Psoas muscle (tissue), 8 donors: ENCODE results near the gene DYNC1I1. TPM values are rescaled to one million over a fixed set of nuclear protein-coding genes. Genes with fewer than 3 reads are reported as not detected.
A peak's percentile ranks its signal among the peaks of the same experiment; 100 is the strongest.

Experiments
- ATAC-seq, 4 donors: fragments of 200-7000 bp; cut with Tn5 transposase; one replicate each; pipeline ENCODE4 v1.9.1; 2020; ENCODE audit warnings: moderate library complexity in 3 of 4, mild to moderate bottlenecking in 2 of 4
- DNase-seq, 2 donors: peaks; one replicate each; pipeline ENCODE4 v3.0.0-alpha.2; 2020
- H3K27ac ChIP-seq: fragments of 200-600 bp; one replicate; pipeline ENCODE4 v1.8.0; 2022
- H3K27me3 ChIP-seq, 3 donors: fragments of 200-600 bp in 1 of 3; one replicate each; pipeline versions ENCODE4 v1.6.1 to v1.8.0; 2013 to 2022; ENCODE audit warnings: low read length in 2 of 3, mild to moderate bottlenecking in 2 of 3, moderate library complexity in 1 of 3; ENCODE audit not compliant: insufficient read depth in 3 of 3
- H3K36me3 ChIP-seq, 2 donors: fragments of 200-600 bp in 1 of 2; one replicate each; pipeline versions ENCODE4 v1.6.1 to v1.8.0; 2013 to 2022; ENCODE audit warnings: low read depth in 1 of 2, mild to moderate bottlenecking in 1 of 2, moderate library complexity in 1 of 2; ENCODE audit not compliant: insufficient read depth in 1 of 2
- H3K4me1 ChIP-seq: fragments of 200-600 bp; one replicate; pipeline ENCODE4 v1.8.0; 2022
- H3K4me3 ChIP-seq: fragments of 200-600 bp; one replicate; pipeline ENCODE4 v1.8.0; 2022; ENCODE audit warnings: mild to moderate bottlenecking
- H3K9me3 ChIP-seq: fragments of 200-600 bp; one replicate; pipeline ENCODE4 v1.8.0; 2022
- WGBS, 3 donors: extraction: QIAGEN DNeasy Blood & Tissue Kit; methylation state at CpG; one replicate each; pipeline versions ENCODE4 v1.1.6 to v1.1.7; 2013; 5-methylcytosine and 5-hydroxymethylcytosine counted together
- intact Hi-C, 2 donors: fragments of 100-400 bp; cut with DNase I; formaldehyde crosslinking; loops; one replicate each; pipeline versions ENCODE4 v1.11.0 to v1.14.2; 2022
- polyA plus RNA-seq, 3 donors: library from polyadenylated mRNA; stranded (reverse); fragments of 200-250 nt; gene quantifications; one replicate each; pipeline ENCODE4 v1.2.3, GENCODE V29; 2013
- total RNA-seq, 4 donors: library from RNA; stranded (reverse); fragmentation: NEBNext Ultra II Directional in 2 of 4; extraction: Animal tissue kit (Norgen Biotek cat#: 25700) in 2 of 4; gene quantifications; one replicate each; pipeline versions ENCODE4 v1.2.1 to v1.2.4, GENCODE V29; 2021 to 2023
- TF ChIP-seq, protein P1 (sequence below): fragments of 200-600 bp; IDR thresholded peaks from one replicate; pipeline ENCODE4 v1.8.0; 2022; ENCODE audit warnings: antibody characterized with exemption
- donor health status: healthy with polysubstance abuse.
- donor health status: DM: no; HTN: no; CAD: no; lungs with moderate emphysema.
- donor health status: Bipolar disorder and iron deficiency.
- donor health status: healthy.
- donor health status: DM: yes; HTN: yes; CAD: no.
- donor health status: DM: no; HTN: no; CAD: no.
- donor health status: DM: no; HTN: no; CAD: no.
- donor health status: DM: yes; HTN: yes; CAD: no.

Gene DYNC1I1
- total and polyA plus RNA-seq, 7 donors, result 3.0 to 28.8 (median 6.9) TPM

GRCh38 chr7:95908499-95908898 lies 136.1 kb downstream of the DYNC1I1 start:
- intact Hi-C loops, result no loop called here
- no peaks in the 10 kb centered on the region for H3K9me3 ChIP-seq
- 44 to 46% (median 45%) methylated on average over 4 of the region's 4 CpGs for WGBS, 3 donors
- ATAC-seq (no peak), DNase-seq (no peak)
- TF ChIP-seq, protein P1, sequence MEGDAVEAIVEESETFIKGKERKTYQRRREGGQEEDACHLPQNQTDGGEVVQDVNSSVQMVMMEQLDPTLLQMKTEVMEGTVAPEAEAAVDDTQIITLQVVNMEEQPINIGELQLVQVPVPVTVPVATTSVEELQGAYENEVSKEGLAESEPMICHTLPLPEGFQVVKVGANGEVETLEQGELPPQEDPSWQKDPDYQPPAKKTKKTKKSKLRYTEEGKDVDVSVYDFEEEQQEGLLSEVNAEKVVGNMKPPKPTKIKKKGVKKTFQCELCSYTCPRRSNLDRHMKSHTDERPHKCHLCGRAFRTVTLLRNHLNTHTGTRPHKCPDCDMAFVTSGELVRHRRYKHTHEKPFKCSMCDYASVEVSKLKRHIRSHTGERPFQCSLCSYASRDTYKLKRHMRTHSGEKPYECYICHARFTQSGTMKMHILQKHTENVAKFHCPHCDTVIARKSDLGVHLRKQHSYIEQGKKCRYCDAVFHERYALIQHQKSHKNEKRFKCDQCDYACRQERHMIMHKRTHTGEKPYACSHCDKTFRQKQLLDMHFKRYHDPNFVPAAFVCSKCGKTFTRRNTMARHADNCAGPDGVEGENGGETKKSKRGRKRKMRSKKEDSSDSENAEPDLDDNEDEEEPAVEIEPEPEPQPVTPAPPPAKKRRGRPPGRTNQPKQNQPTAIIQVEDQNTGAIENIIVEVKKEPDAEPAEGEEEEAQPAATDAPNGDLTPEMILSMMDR, result no peak
- no peaks in the 10 kb centered on the region for H3K4me1 ChIP-seq
- peaks cover 0 to 2% (median 2%) of the 10 kb centered on the region in 3 donors for H3K27me3 ChIP-seq
- no peaks in the 10 kb centered on the region for H3K36me3 ChIP-seq
- H3K4me3 ChIP-seq, result no peak overlapping the region
- H3K27ac ChIP-seq, result no peak overlapping the region

DNA sequence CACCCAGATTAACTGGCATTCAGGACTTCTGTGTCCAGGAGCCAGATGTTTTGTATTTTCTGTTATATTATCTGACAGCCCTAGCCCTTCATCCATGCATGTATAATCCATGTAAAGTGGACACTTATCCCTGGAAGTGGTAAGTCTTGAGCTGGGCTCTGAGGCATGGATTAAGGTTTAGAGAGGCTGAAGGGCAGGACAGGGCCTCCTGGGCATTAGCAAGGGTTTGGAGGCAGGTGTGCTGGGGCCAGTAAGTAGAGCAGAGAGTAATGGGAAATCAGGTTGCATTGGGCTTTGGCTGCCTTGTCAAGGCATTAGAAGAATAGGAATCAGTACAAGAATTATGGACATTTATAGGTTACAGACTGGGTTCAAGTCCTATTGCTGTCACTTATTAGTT lies 138.0 kb downstream of the DYNC1I1 start:
- Histone ChIP-seq H3K4me3 (no peak overlapping the region), H3K27ac (no peak overlapping the region), H3K4me1 (no peaks in the 10 kb centered on the region), H3K9me3 (no peaks in the 10 kb centered on the region), H3K36me3 (no peaks in the 10 kb centered on the region), H3K27me3 (peaks cover 0 to 2% (median 2%) of the 10 kb centered on the region in 3 donors)
- intact Hi-C loops, result no loop called here
- TF ChIP-seq, protein P1, result no peak
- ATAC-seq (no peak), DNase-seq (no peak)

DNA sequence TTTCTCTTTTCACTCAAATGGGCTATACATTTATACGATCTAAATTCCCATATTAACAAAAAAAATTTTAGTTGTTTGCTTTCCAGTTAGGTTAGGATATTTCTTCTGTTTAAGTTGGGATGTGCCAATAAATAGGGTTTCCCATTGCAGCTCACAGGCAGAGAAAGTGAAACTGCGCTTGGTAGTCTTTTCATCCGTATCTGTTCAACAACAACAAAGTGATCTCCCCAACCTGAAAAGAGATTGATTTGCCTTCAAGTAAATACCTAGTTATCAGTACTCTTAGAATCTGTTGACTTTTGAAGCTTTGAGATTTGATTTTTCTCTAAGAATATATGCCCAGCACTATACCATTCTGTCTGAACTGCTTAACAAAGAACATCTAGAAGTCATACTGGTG lies 143.4 kb downstream of the DYNC1I1 start:
- DNase-seq, result no peak
- H3K4me1 ChIP-seq, result no peaks in the 10 kb centered on the region
- ATAC-seq, result no peak
- no peaks in the 10 kb centered on the region for H3K36me3 ChIP-seq
- TF ChIP-seq, protein P1, result no peak
- H3K9me3 ChIP-seq, result no peaks in the 10 kb centered on the region
- H3K4me3 ChIP-seq, result no peak overlapping the region
- H3K27me3 ChIP-seq, result peaks cover 0 to 2% (median 0%) of the 10 kb centered on the region in 3 donors
- H3K27ac ChIP-seq, result no peak overlapping the region
- WGBS, 3 donors, result 81 to 90% (median 85%) methylated on average over 3 of the region's 3 CpGs
- intact Hi-C loops, result loop anchor here (2.0 to 5.0 kb wide), 2 partner anchors 1111 to 1152 kb away; no protein-coding TSS in a partner anchor

- H3K4me3 ChIP-seq, result no peak overlapping the region
- intact Hi-C loops, result loop anchor here (2.0 to 5.0 kb wide), 2 partner anchors 1110 to 1151 kb away; no protein-coding TSS in a partner anchor
- no peaks in the 10 kb centered on the region for H3K9me3 ChIP-seq
- peak; percentile 61 to 86 (median 68) for ATAC-seq
- WGBS, 3 donors, result 34 to 35% (median 34%) methylated on average over 19 of the region's 19 CpGs
- H3K4me1 ChIP-seq, result no peaks in the 10 kb centered on the region
- no peak overlapping the region for H3K27ac ChIP-seq
- H3K27me3 ChIP-seq, result peaks cover 0 to 2% (median 0%) of the 10 kb centered on the region in 3 donors
- no peaks in the 10 kb centered on the region for H3K36me3 ChIP-seq
- DNase-seq, result peak; percentile 73 to 80
- TF ChIP-seq, protein P1, result peak; percentile 95
Measured at GRCh38 chr7:95916573-95917297, 144.4 kb downstream of the DYNC1I1 start.
